HK-2 (cell line): ENCODE data around the gene ACACA.

Experiments used
- DNase-seq: peaks from one replicate; pipeline ENCODE4 v3.0.0-alpha.2; 2018; ENCODE audit not compliant: unreplicated experiment

ACACA gene

DNA sequence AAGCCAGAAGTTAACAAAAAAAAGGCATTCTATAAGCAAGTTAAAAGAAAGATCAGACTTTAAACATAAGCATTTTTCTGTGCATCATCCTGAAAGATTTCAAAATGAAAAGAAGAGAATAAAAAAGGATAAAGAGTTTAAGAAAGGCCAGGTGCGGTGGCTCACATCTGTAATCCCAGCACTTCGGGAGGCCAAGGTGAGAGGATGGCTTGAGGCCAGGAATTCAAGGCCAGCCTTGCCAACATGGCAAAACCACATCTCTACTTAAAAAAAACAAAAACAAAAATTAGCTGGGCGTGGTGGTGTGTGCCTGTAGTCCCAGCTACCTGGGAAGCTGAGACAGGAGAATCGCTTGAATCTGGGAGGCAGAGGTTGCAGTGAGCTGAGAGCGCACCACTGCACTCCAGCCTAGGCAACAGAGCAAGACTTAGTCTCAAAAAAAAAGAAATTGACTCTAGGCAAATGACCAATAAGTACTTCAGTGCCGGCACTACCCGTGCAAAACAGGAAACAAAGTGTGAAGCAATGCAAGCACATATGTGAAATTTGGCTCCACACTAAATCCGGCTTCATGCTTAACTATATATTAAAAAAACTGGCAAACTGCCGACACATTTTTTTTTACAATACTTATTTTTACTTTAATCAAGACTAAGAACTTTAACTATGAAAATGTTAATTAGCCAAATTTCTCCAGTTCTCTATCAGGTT is 114.1 kb downstream of the ACACA start:
- no peak for DNase-seq

- no peak for DNase-seq
Observed at GRCh38 chr17:37291351-37291750, 115.3 kb downstream of the ACACA start.

GRCh38 chr17:37286430-37286829 is 120.2 kb downstream of the ACACA start:
- no peak for DNase-seq

GRCh38 chr17:37284191-37284590 is 122.4 kb downstream of the ACACA start:
- DNase-seq = no peak

GRCh38 chr17:37283414-37283961 is 123.1 kb downstream of the ACACA start:
- DNase-seq = no peak

DNA sequence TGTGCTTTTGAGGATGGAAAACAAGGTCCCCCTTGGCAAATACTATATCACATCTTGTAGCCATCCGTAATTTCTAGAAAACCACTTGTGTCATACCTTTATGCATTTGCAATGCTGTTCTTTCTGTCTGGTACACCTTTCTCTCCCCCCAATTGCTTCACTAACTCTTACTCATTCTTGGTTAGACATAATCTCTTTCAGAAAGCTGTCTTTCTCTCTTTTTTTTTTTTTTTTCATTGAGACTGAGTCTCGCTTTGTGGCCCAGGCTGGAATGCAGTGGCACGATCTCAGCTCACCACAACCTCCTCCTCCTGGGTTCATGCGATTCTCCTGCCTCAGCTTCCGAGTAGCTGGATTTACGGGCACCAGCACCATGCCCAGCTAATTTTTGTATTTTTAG is 125.8 kb downstream of the ACACA start:
- DNase-seq = no peak

DNA sequence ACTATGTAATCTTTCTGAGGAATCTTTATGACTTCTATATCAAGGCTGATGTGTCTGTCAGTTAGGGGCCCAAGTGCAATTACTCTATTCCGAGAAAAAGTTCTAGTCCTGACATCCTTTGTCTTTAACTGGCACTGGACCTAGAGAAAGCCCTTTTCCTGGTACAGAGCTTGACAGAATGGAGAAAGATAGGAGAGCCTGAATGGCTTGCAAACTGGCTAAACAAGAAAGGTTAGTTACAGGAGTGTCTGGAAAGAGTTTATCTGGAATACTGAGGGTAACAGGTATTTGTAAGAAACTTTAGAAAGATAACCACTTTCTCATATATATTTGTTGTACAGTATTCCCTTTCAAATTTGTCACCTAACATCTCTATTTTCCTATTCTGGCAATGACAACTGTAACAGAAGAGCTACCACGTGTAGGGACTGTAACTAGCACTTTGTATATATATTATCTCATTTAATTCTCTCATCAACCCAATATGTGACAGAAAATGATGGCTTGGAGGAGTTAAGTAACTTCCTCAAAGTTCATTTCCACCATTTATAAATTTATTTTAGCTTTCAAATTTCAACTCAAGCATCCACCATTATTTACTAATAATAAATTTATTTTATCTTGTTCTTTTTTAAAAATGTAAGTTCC is 128.3 kb downstream of the ACACA start:
- no peak for DNase-seq

- DNase-seq = no peak
Observed at GRCh38 chr17:37276475-37276874, 130.2 kb downstream of the ACACA start.

GRCh38 chr17:37274461-37274860 is 132.2 kb downstream of the ACACA start:
- DNase-seq = no peak

DNA sequence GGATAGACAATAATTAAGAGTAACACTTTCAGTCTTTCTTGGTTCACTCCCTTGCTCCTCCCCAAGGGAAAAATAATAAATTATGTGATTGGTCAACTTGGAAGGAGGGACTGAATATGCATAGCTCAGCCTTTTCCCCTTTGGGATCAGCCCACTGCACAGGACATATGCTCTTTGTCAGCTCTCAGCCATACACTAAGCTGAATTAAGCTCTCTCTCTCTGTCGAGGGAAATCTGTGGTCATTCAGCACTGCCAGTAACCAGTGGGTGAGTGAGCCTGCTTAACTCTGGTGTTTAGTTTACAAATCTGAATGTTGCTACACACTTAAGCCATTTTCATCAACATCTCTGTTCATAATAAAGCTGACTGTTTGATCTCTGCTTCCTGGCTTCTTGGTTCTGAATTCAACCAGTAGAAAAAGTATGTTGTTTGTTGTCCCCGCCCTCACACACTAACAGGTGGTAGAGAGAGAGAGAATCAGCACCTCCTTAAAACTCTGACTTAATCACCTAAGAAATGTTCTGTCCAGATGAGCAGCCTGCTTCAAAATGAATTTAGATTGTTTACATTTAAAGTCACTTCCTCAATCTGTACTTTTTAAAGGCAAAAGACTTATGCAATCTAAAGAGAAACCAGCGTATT is 133.1 kb downstream of the ACACA start:
- DNase-seq = no peak

DNA sequence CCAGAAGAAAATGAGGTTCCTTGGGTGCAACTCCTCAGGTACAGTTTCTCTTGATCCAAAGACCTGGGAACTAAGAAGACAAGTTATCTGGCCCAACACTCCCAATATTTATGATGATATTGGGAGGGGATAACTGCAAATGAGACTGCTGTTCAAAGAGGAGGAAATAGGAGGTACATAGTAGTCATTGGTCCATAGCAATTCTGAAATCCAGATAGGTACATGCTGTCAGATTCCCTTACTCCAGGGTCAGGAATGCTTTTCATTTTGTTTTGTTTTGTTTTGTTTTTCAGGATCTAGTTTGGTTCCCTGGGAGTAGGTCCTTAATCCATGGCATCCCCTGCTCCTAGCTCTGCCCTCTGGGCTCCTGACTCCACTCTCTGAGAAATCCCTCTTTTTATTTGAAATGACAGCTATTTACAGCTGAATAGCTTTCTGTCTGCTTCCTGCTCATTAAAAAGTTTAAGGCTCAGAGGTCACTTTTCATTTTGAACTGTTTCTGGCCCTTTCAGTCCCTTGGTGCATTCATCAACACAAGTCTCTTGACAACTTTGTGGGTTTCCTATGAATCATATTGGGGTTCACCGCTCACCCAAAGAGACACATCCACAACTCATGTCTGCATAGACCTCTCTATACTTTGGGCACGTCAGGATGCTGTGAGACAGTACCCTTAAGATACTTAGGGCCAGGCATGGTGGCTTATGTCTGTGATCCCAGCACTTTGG is 141.0 kb downstream of the ACACA start:
- no peak for DNase-seq

- no peak for DNase-seq
Observed at GRCh38 chr17:37261286-37261685, 145.3 kb downstream of the ACACA start.

- DNase-seq = no peak
Observed at GRCh38 chr17:37259030-37259735, 147.5 kb downstream of the ACACA start.

DNA sequence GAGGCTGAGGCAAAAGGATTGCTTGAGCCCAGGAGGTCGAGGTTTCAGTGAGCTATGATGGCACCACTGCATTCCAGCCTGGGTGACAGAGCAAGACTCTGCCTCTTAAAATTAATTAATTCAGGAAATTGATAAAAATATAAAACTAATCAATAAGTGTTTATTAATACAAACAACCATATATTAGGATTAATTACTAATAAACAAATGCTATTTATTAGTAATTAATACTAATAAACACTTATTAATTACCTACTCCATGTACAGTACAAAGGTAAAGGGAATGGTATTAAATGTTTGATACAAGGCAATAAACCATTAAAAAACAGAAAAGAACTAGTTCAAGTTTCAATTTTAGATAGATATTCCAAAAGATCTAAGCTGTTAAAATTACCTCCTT is 150.0 kb downstream of the ACACA start:
- no peak for DNase-seq

DNA sequence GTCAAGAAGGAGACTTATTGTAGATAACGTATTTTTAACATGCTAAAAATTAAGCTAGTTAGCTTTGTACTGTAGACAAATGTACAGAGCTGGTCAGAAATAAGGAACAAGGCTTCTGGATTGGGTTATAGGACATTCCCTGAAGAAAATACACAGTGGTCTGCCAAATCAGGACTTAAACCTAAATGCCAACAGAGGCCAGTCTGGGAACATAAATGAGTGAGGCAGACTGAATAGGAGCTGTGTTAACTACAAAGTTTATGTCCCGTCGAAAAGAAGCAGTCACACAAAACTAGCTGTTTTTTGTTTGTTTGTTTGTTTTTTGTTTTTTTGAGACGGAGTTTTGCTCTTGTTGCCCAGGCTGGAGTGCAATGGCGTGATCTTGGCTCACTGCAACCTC is 151.2 kb downstream of the ACACA start:
- no peak for DNase-seq

GRCh38 chr17:37247825-37248224 is 158.8 kb downstream of the ACACA start:
- no peak for DNase-seq

DNA sequence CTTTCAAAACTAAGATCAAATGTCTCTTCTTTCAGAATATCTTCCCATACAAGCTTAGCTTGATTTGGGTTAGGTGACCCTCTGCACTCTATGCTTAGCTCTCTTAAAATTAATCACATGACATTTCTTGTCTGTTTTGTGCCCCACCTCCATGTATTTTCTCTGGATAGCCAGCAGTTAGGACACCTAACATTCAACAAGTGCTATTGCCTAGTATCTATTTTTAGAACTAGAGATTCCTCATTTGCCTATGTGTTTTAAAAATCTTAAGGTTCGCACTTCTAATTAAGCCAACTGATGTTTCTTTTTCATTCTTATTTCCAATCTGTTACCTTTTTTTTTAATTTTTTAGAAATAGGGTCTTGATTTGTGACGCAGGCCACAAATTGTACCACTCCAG is 160.6 kb downstream of the ACACA start:
- no peak for DNase-seq

- no peak for DNase-seq
Observed at GRCh38 chr17:37240381-37240780, 166.3 kb downstream of the ACACA start.

DNA sequence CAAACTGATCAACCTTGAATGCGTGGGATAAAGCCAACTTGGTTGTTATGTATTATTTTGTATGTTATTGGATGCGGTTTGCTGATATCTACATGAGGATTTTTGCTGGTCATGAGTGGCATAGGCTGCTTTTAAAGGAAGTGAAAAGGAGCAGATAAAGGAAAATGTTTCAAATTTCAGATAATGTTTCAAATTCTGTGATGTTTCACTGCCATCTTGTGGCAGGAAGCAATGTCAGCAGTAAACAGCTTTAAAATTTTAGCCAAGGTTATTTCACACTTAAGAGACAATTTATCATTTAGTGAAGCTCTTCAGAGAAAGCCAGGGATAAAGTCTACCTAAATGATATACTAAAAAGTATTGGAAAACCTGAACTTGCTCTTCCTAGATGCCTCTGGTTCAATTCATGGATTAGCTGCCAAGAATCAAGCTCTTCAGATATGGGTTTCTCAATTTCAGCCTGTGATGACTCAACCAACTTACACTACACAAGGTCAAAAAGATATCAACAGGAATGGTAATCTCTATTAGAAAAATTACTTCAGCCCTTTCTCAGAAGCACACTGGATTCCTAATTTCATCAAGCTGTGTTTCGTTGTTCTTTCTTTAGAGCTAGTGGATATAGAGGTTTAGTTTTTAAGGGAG is 166.8 kb downstream of the ACACA start:
- no peak for DNase-seq

DNA sequence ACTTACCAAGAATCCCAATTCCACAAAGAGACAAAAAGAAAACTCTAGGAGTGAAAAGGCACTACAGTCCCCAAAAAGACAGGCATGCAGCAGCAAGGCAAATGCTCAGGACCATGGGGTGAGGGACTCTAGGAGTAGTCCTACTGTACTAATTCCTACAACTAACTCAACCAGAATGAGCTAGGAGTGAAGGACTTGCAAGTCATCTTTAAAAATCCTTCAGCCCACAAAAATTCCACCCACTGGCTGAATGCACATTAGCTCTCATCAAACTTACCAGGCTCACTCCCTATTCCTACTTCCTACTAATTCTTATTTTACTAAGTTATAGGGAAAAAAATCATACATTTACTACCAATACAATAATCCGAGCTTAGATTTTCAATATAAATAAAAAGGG is 172.5 kb downstream of the ACACA start:
- DNase-seq = no peak

DNA sequence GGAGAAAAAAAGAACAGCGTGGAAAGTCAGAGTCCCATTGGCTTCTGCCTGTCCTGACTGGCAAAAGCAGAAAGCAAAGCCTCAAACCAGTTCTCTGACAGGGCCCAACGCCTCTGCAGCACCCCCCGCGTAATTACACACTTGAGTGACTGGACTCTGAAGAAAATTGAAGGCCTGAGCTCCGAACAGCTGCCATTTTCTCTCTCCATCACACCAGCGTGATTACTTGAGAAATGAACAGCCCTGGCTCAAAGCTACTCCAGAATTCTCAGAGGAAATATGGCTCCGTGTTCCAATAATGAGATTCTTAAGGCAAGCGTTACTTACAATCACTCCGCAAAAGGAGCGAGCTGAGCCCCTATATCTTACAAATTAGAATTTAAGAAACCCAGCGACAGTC is 173.6 kb downstream of the ACACA start:
- DNase-seq = no peak
